Body of pancreas (tissue), 4 donors: ENCODE measurements around the gene COL18A1. TPM values are rescaled to one million over a fixed set of nuclear protein-coding genes. Genes with fewer than 3 reads are reported as not detected.

Experiments
- ATAC-seq: fragments of 150-250 bp; one replicate; pipeline ENCODE4 v1.9.1; 2016
- DNase-seq, 4 donors: peaks; one replicate each; pipeline ENCODE4 v3.0.0-alpha.2; 2019
- H3K27ac ChIP-seq, 4 donors: fragments of 200-600 bp; sonication (generic); 1 replicate in 3 of 4; 2 replicates in 1 of 4; pipeline versions ENCODE4 v1.5.1 to v1.6.1; 2016 to 2019; ENCODE audit warnings: mild to moderate bottlenecking in 1 of 4, mixed read lengths in 1 of 4, moderate library complexity in 1 of 4
- H3K27me3 ChIP-seq, 2 donors: fragments of 200-600 bp; sonication (generic); one replicate each; pipeline ENCODE4 v1.6.0; 2016; ENCODE audit warnings: mild to moderate bottlenecking in 1 of 2
- H3K36me3 ChIP-seq, 2 donors: fragments of 200-600 bp; sonication (generic); replicated peaks in 1 of 2; 2 replicates each; pipeline ENCODE4 v1.5.1; 2016; ENCODE audit warnings: low read depth in 2 of 2; ENCODE audit not compliant: insufficient read depth in 1 of 2
- H3K4me1 ChIP-seq: fragments of 200-600 bp; sonication (generic); one replicate; pipeline ENCODE4 v1.6.0; 2016
- H3K4me3 ChIP-seq, 2 donors: fragments of 200-600 bp; sonication (generic); 1 replicate in 1 of 2; 2 replicates in 1 of 2; pipeline ENCODE4 v1.5.1; 2016 to 2019
- H3K9me3 ChIP-seq, 3 donors: fragments of 200-600 bp; sonication (generic); 1 replicate in 2 of 3; 2 replicates in 1 of 3; pipeline ENCODE4 v1.5.1; 2016
- CTCF ChIP-seq, 7 experiments: fragments of 450-650 bp in 4 of 7; fragments of 200-600 bp in 3 of 7; sonication (generic) in 3 of 7; IDR thresholded peaks; one replicate each; pipeline ENCODE4 v1.5.1; 2016 to 2019; ENCODE audit warnings: antibody characterized with exemption in 7 of 7
- POLR2A ChIP-seq, 3 donors: fragments of 450-650 bp; IDR thresholded peaks; one replicate each; pipeline ENCODE4 v1.6.1; 2016; ENCODE audit warnings: antibody characterized with exemption in 3 of 3, mild to moderate bottlenecking in 2 of 3
- WGBS, 2 donors: methylation state at CpG; one replicate each; pipeline ENCODE4 v1.1.5; 2017; 5-methylcytosine and 5-hydroxymethylcytosine counted together
- intact Hi-C: fragments of 100-400 bp; cut with DNase I; formaldehyde crosslinking; loops from one replicate; pipeline ENCODE4 v1.15.1; 2023
- total RNA-seq, 2 donors: library from RNA; depleted of rRNA; stranded (reverse); fragments of >200 nt; gene quantifications; one replicate each; pipeline ENCODE4 v1.1.0, GENCODE V29; 2016

The COL18A1 gene
- total RNA-seq, 2 donors from 2014 or later: 108 to 284 TPM

- Histone ChIP-seq H3K36me3 (no peaks in the 10 kb centered on the region), H3K27ac (peak overlapping the region in 2 of 4 donors; percentile 84 to 91), H3K4me3 (no peak overlapping the region), H3K4me1 (peaks cover 23% of the 10 kb centered on the region), H3K9me3 (no peaks in the 10 kb centered on the region), H3K27me3 (no peaks in the 10 kb centered on the region)
- ATAC-seq (no peak), DNase-seq (peak in 2 of 4 donors; percentile 10 to 13)
- TF ChIP-seq POLR2A (IDR thresholded peaks at IDR 0.05): no peak
- no peak for TF ChIP-seq CTCF (IDR thresholded peaks at IDR 0.05)
- intact Hi-C loops: no loop called here
- WGBS, 2 donors: 62 to 83% methylated on average over 4 to 6 of the region's 7 CpGs
Measured at GRCh38 chr21:45376459-45377324, 28.3 kb upstream of the COL18A1 start.

- Histone ChIP-seq H3K27ac (peak overlapping the region in 3 of 4 donors; percentile 84 to 91 (median 90)), H3K4me3 (no peak overlapping the region), H3K9me3 (no peaks in the 10 kb centered on the region), H3K4me1 (peaks cover 23% of the 10 kb centered on the region), H3K36me3 (no peaks in the 10 kb centered on the region), H3K27me3 (no peaks in the 10 kb centered on the region)
- WGBS, 2 donors: 62 to 73% methylated on average over 5 of the region's 5 CpGs
- no peak for ATAC-seq
- TF ChIP-seq POLR2A (IDR thresholded peaks at IDR 0.05) (no peak), CTCF (IDR thresholded peaks at IDR 0.05) (no peak)
- intact Hi-C loops: no loop called here
- DNase-seq: no peak
Measured at GRCh38 chr21:45377325-45377709, 27.6 kb upstream of the COL18A1 start.

- intact Hi-C loops: no loop called here
- WGBS, 2 donors: 25 to 30% methylated on average over 5 of the region's 5 CpGs
- ATAC-seq: peak; percentile 7
- peak overlapping the region; percentile 58 to 91 (median 87) for H3K27ac ChIP-seq
- TF ChIP-seq POLR2A (IDR thresholded peaks at IDR 0.05) (no peak), CTCF (IDR thresholded peaks at IDR 0.05) (no peak)
- no peak overlapping the region for H3K4me3 ChIP-seq
- no peaks in the 10 kb centered on the region for H3K27me3 ChIP-seq
- peak in 1 of 4 donors; percentile 4 for DNase-seq
- H3K9me3 ChIP-seq: no peaks in the 10 kb centered on the region
- H3K36me3 ChIP-seq: no peaks in the 10 kb centered on the region
- peaks cover 23% of the 10 kb centered on the region for H3K4me1 ChIP-seq
Measured at GRCh38 chr21:45377866-45378257, 27.1 kb upstream of the COL18A1 start.

- intact Hi-C loops: no loop called here
- ATAC-seq (peak; percentile 79), DNase-seq (peak in 3 of 4 donors; percentile 26 to 54 (median 29))
- 19 to 22% methylated on average over 10 to 13 of the region's 13 CpGs for WGBS, 2 donors
- peak overlapping the region; percentile 58 to 91 (median 87) for H3K27ac ChIP-seq
- TF ChIP-seq POLR2A (IDR thresholded peaks at IDR 0.05): peak in 2 of 3 donors; percentile 29 to 50
- peak in 2 of 7 experiments; percentile 10 to 11 for TF ChIP-seq CTCF (IDR thresholded peaks at IDR 0.05)
- no peaks in the 10 kb centered on the region for H3K27me3 ChIP-seq
- no peaks in the 10 kb centered on the region for H3K36me3 ChIP-seq
- peaks cover 23% of the 10 kb centered on the region for H3K4me1 ChIP-seq
- H3K4me3 ChIP-seq: no peak overlapping the region
- H3K9me3 ChIP-seq: no peaks in the 10 kb centered on the region
Measured at GRCh38 chr21:45378258-45378966, 26.6 kb upstream of the COL18A1 start.
